Hindlimb muscle (tissue), 1 donor: ENCODE measurements around the gene SNX1. TPM values are rescaled to one million over a fixed set of nuclear protein-coding genes. Genes with fewer than 3 reads are reported as not detected.
"Not testable (repeated sequence)": the region's sequence is repeated elsewhere in the genome, so short reads cannot be mapped to it uniquely, and the experiment has no call there.

Experiments used
- DNase-seq: peaks from one replicate; pipeline ENCODE4 v3.0.0-alpha.2; 2013
- polyA plus RNA-seq: library from polyadenylated mRNA; unstranded; fragments of 120-200 nt; gene quantifications from one replicate; pipeline ENCODE4 v1.2.1, GENCODE V29; 2013; ENCODE audit not compliant: insufficient read length

SNX1 gene, protein sequence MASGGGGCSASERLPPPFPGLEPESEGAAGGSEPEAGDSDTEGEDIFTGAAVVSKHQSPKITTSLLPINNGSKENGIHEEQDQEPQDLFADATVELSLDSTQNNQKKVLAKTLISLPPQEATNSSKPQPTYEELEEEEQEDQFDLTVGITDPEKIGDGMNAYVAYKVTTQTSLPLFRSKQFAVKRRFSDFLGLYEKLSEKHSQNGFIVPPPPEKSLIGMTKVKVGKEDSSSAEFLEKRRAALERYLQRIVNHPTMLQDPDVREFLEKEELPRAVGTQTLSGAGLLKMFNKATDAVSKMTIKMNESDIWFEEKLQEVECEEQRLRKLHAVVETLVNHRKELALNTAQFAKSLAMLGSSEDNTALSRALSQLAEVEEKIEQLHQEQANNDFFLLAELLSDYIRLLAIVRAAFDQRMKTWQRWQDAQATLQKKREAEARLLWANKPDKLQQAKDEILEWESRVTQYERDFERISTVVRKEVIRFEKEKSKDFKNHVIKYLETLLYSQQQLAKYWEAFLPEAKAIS
- 53.9 TPM for polyA plus RNA-seq

DNA sequence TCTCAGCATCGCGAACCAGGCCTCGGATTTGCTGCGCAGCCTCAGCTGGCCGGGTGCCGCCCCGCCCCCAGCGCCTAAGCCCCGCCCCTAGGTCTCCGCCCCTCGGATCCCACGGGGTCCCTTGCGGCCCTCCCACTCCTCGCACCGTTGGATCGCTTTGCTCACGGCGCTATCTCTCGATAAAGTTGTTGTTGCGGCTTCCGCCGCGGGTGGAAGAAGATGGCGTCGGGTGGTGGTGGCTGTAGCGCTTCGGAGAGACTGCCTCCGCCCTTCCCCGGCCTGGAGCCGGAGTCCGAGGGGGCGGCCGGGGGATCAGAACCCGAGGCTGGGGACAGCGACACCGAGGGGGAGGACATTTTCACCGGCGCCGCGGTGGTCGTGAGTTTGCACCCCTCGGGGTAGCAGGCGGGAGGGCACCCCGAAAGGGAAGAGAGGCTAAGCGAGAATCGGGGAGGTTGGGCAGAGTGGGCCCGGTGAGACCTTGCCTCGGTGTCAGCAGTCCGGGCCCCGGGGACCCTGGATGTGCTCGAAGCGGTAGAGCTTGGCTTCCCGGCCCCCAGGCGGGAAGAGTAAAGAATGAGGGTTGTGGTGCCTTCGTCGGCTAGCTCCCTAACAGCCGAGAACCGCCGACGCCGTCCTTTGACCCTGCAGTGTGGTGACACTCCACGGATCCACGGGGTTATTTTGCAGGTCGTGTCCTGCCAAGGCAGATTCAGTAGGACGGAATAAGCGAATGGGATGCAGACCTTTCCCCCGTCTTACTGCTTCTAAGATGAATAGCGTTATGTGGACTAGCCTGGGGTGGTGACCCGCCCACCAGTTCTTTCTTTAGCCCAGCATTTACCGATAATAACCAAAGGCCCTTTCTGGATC lies at the start of gene SNX1:
Gene SNX1 (plus strand): TSS at position 188 of the 873 bp plus-strand sequence. CDS start 32 bp downstream, at position 220.
- peak; percentile 93 for DNase-seq

DNA sequence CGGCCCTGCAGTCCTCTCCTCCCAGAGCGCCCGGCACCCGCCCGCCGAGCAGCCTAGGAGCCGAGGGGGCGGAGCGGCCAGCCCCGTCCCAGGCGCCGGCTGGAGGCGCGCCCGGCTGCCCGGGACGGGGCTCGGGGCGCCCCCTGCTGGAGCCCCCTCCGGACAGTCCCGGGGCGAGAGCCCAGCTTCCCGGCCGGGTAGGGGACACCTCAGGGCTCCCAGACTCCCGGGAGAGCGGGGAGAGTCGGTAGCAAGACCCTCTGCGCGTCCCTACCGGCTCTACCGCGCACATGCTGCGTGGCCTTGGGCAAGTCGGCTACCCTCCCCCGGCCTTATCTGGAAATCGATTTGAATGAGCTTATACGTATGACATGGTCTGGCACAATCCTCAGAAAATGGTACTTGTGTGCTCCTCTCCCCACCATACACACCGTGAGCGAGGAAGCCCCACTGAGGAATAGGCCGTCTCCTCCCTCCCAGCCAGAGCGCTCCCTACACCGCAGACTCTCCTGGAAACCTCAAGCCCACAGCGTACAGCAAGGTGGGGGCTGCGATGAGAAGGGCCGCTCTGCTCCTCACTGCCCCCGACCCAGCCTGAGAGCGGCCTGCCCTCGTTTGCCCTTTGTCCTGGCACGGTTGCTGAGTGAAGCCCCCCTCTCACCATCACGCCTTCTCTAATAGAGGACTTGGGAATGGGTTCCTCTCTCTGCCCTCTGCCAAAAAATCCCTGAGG lies 49.2 kb upstream of the SNX1 start, which contains the start of gene DAPK2:
Gene DAPK2 (minus strand): TSS at position 65 of the 733 bp plus-strand sequence. CDS start 6,224 bp downstream, outside the sequence.
- DNase-seq: peak; percentile 46

DNA sequence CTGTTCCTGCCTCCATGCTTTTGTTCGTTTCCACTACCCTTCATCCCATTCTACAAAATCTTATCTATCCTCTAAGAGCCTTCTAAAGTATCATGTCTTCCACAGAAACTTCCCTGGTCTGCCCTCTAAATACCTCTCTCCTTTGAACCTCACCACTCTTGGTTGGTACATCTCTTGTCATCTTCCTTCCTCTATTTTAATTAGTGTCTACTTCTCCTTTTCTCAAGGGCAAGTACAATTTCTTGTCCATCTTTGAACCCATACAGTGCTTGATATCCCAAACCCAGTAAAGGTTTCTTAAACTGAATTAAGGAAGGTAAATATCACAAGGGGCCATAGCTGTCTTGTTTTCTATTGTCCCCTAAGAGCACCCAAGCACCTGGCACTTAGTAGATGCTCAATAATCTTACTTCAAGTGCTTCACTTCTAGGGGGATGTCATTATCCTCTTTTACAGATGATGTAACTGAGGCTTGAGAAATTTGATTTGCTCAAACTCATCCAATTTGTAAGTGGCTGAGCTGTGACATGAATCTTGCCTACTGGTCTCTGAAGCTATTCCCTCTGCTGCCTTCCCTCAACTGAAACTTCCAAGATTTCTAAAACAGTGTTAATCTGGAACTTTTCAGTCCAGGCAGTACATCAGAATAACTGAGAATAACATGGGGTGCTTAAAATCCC lies 46.9 kb upstream of the SNX1 start:
- no peak for DNase-seq

DNA sequence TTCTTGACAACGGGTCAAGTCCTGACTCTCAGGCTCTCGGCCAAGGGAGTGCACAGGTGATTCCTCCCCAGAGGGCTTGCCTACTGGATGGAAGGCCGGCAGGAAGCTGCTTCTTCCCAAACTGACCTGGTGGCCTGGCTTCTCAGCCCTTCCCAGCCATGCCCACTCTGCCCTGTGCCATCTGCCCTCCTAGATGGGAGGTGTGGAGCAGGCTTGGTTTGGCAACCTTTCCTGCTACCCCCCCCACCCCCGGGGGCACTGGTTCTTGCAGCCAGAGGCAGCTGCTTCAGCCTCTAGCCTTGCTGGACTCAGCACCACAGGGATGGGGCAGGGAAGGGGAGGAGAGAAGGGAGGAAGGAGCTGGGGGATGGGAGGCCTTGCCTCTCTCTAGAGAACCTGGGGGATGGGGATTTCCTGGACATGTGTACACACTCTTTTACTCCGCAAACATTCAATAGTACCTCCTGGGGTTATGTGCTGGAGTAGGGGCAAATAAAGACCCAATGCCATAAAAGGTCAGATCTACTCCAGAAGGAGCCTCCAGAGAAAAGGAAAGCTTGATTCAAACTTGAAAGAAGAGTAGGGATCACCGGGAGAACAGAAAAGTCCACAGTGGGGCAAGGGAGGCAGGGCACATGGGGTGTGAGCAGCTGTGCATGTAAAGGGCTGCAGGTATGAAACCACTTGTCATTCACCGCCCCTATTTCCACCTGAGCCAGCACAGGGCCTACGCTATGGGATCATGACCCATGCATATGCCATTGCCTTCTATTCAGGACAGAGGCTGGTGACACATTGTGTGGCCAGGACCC lies 45.3 kb upstream of the SNX1 start:
- no peak for DNase-seq

DNA sequence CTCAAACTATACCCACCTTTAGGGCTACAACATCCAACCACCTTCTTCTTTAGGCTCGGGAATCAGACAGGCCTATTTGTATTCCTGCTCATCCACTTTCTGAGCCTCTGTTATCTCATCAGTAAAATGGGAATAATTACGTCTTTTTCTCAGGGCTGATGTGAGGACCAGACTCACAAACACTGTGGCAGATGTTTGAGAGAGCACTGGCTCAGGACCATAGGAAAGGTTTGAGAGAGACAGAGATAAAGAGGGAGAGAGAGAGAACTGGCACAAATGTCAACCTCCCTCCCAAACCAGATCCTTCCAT lies 44.7 kb upstream of the SNX1 start:
- DNase-seq: no peak

DNA sequence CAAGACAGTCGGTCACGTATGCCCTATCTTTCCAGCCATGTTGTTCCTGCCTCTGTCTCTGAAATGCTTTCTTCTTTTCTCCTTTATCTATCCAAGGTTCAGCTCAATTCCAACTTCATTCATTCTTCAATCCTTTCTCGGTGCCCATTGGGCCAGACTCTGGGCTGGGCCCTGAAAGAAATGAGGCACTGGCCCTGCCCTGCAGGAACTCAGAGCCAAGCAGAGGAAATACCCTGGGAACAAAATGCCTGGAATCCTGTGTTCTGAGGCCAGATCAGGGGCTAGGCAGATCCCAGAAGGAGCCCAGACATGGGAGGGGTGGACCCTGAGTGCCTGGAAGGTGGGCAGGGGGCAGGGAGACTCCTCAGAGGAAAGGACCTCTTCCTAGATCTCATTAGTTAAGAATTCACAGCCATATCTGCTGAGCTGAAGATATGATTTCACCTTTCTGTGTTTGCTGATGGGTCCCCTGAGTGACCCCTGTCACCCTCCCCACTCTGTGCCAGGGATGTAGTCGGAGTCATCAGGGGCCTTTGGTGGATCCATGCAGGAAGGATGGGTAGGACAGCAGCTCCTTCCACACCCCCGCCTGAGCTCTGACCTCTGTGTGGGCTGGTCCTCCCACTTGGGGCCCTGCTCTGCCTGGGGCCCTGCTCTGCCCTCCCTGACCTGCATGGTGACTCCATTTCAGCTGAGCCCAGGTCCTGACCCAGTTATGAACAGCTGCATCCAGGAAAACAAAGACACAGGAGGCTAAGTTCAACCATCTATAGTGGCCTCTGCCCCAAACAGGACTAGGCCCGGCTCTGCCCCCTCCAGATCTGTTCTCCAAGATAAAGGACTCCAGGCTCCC lies 44.1 kb upstream of the SNX1 start:
- DNase-seq: no peak

DNA sequence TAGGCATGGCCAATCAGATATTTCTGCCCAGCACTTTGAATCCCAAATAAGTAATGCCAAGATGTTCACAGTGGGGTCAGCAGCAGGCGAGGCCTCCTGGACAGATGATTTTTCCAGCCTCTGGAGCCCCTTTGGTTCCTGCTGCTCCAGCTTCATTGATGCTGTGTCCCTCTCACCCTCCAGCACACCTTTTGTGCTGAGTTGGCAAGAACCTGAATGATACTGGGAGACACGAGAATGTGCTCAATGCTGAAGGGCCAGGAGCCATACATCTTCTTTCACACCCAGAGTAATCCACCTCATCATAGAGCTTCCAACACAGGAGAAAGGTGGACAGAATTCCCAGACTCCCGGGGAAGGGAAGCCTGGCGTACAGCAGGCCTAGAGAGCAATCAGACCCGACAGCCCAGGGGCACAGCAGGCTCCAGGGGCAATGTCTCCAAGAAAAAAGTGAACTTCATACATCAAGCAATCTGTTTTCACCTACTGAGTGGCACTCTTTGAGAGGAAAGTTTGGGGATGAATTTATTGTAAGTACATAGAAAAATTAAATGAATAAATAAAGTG lies 42.8 kb upstream of the SNX1 start:
- no peak for DNase-seq

DNA sequence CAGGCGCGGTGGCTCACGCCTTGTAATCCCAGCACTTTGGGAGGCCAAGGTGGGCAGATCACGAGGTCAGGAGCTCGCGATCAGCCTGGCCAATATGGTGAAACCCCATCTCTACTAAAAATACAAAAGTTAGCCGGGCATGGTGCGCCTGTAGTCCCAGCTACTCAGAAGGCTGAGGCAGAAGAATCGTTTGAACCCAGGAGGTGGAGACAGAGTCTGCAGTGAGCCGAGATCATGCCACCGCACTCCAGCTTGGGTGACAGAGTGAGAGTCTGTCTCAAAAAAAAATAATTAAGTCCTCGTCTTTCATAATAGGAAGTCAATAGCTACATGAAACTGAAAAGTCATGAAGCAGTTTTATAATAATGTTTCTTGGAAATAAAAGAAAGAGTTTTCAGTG lies 42.1 kb upstream of the SNX1 start:
- not testable (repeated sequence) for DNase-seq

DNA sequence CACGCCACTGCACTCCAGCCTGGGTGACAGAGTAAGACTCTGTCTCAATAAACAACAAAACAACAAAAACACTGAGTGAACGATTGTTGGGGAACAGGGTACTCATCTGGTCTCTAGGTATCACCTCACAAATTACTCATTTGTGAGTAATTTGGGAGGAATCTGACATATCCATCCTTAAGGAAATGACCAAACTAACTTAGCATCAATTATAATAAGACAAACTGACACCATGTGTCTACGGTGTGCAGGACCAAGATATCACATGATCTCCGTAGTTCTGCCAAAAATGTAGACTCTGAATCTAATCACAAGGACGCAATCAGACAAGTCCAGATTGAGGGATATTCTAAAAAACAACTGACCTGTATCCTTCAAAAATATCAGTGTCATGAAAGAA lies 37.5 kb upstream of the SNX1 start:
- DNase-seq: no peak

DNA sequence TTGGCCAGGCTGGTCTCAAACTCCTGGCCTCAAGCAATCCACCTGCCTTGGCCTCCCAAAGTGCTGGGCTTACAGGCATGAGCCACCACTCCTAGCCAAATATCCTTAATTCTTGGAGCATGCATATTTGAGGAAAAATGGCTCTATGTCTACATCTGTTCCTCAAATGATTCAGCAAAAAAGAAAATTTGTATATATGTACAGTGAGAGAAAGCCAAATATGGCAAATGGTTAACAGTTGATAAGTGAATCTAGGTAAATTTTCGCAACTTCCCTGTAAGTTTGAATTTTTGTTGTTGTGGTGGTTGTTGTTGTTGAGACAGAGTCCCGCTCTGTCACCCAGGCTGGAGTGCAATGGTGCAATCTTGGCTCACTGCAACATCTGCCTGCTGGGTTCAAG lies 36.7 kb upstream of the SNX1 start:
- DNase-seq: not testable (repeated sequence)

DNA sequence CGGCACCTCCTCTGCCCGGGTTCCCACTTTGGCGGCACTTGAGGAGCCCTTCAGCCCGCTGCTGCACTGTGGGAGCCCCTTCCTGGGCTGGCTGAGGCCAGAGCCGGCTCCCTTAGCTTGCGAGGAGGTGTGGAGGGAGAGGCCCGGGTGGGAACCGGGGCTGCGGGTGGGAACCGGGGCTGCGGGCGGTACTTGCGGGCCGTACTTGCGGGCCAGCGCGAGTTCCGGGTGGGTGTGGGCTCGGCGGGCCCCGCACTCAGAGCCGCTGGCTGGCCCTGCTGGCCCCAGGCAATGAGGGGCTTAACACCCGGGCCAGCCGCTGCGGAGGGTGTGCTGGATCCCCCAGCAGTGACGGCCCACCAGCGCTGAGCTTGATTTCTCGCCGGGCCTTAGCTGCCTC lies 35.1 kb upstream of the SNX1 start:
- DNase-seq: no peak

DNA sequence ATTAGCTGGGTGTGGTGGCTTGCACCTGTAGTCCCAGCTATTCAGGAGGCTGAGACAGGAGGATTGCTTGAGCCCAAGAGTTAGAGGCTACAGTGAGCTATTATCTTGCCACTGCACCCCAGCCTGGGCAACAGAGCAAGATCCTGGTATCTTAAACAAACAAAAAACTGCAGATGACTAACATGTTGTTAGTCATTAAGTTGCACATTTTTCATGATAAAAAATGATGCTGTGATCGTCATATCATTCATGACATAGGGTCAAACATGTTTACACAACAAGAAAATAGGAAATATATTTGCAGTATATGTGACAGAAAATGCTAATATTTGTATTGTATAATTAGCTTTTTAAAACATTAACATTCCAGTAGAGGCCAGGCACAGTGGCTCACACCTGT lies 29.3 kb upstream of the SNX1 start:
- DNase-seq: no peak

DNA sequence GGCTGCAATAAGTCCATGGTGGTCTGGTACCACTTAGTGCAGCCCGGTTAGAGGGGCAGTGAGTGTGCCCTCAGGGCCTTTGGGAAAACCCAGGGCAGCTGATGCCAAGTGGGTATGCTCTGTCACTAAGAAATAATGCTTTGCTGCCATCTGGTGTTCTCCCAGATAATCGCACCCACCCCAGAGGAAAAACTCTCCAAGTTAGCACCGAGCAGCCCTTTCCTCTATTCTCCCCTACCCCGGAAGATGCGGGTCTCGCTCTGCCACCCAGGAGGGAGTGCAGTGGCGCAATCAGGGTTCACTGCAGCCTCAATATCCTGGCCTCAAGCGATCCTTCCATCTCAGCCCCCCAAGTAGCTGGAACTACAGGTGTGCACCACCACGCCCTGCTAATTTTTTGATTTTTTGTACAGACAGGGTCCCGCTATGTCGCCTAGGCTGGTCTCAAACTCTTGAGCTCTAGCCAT lies 28.2 kb upstream of the SNX1 start:
- DNase-seq: peak; percentile 48

DNA sequence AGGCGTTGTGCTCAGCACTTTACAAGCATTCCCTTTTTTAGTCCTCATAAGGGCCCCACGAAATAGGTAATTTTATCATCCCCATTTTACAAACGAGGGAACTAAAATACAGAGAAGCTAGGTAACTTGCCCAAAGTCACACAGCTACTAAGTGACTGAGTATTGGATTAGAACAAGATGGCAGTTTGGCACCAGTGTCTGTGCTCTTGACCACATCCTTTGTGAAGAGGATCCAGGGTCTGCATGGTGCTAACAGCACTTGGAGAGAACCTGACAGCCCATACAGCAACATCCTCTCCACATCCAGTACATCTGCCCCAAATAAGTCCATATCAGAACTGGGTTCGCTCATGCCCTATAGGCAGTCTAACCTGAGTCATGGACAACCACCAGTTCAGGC lies 27.6 kb upstream of the SNX1 start:
- DNase-seq: no peak

DNA sequence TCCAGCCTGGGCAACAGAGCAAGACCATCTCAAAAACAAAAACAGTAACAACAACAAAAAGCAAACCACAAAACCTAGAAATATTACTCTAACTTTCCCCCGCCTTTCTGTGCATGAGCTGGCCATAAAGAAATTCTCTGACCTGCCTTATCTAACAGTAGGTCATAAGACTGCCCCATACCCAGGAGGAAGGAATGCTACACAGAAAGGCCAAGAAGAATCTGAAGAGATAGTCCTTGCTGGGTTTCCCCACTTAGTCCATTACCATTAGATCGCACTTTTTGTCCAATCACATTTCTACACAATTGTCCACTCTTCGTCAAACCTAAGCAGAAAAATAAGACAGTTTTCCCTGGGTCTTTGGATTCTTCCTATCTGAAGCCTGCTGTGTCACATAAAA lies 25.7 kb upstream of the SNX1 start:
- DNase-seq: no peak

DNA sequence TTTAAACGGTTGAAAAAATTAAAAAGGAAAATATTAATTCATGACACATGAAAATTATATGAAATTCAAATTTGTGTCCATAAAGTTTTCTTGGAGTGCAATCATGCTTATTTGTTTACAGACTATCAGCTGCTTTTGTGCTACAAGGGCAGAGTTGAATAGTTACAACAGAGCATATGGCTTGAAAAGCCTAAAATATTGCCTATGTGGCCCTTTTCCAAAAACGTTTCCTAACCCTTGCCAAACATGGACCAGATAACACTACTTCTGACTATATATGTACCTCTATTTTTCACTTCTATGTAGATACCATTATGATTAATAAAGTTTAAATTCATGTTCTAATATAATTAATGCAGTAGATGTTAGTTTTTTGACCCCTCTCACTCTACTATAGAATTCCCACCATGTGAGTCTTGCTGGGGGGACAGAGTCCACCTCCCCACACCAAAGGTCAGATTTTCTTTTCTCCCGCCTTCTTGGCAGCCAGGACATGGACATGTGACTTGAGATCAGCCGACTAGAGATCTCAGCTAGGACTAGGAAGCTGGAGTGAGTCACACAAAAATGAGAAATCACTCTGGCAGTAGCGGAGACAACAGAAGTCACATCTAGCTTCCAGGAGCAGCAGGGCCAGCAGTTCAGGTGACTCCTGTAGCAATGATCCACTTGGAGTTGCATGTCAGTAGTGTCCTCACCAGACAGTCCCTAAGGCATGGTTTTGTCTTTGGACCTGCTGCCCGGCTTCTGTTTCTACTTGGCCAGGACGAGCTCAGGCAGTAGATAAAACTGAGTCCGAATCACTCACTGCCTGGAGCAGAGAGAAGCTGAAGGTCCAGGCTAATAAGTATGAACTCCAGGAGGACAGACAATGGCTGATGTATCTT lies 24.6 kb upstream of the SNX1 start:
- no peak for DNase-seq

DNA sequence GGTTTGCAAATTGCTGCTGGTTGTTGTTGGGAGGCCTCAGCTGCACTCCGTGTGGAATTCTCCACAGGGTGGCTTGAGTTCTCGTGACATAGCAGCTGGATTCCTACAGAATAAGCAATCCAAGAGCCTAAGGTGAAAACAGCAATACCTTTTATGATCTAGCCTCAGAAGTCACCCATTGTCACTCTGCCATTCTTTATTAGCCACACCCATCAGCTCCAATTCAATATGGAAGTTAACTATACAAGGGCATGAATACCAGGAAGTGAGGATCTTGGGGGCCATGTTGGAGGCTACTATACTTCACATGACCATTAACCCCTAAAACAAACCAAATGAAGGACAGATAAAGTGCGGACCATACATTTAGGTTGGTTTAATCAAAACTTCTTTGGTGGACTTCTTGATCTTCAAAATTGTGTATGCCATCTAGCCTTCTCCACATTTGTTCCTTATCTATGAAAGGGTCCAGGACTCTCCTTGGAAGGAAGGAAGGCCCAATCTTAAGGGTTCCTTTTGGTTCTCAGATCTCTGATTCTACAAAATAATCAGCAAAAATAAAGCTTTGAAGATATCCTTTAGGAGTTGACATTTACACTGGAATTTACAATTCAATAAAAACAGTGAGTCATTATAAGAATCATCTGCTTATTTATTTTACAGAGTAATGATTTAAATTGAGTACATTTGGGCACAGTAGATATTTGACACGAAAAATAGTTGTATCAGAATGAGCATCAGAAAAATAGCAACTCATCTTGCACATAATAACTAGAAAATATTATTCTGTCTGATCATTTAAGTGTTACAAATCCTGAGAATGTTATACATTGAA lies 23.6 kb upstream of the SNX1 start:
- no peak for DNase-seq

DNA sequence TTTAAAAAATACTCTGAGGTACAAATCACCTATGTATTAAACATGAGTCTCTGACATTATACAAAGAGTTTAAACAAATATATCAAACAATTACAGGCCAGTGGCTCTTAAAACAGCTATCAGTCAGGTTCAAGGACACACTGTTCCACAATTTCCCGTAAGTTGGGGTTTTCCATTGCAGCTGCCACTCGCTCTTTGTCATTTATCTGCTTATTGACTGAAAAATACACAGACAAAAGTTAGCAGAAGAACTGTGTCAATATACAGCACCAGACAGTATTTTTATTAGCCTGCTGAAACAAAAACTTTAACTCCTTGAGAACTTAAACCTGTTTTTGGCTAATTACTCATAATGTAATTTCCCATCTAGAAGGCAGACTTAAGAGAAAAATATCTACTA lies 23.0 kb upstream of the SNX1 start:
- no peak for DNase-seq
